HCT116 (cell line): ENCODE results near the gene RNF126.

Experiments used
- EZH2phosphoT487 ChIP-seq: fragments of 200-600 bp; IDR thresholded peaks from 2 replicates; pipeline ENCODE4 v1.6.1; 2018; ENCODE audit warnings: antibody characterized with exemption, borderline replicate concordance
- RAD21 ChIP-seq: IDR thresholded peaks from 2 replicates; pipeline ENCODE4 v1.6.1; 2012; ENCODE audit warnings: low read depth, mild to moderate bottlenecking
- TF ChIP-seq, protein P1 (sequence below), 3 experiments: fragments of 200-600 bp in 1 of 3; sonication (generic) in 1 of 3; IDR thresholded peaks in 2 of 3; conservative IDR thresholded peaks in 1 of 3; 2 replicates each; pipeline ENCODE4 v1.5.1; 2012 to 2017; ENCODE audit warnings: low read depth in 2 of 3, low read length in 2 of 3, antibody characterized with exemption in 1 of 3, borderline replicate concordance in 1 of 3, control low read depth in 1 of 3, mild to moderate bottlenecking in 1 of 3, mixed read lengths in 1 of 3, mixed run types in 1 of 3, moderate library complexity in 1 of 3; ENCODE audit not compliant: insufficient read depth in 1 of 3
- TF ChIP-seq, protein P2 (sequence below): IDR thresholded peaks from 2 replicates; pipeline ENCODE4 v1.6.1; 2012

DNA sequence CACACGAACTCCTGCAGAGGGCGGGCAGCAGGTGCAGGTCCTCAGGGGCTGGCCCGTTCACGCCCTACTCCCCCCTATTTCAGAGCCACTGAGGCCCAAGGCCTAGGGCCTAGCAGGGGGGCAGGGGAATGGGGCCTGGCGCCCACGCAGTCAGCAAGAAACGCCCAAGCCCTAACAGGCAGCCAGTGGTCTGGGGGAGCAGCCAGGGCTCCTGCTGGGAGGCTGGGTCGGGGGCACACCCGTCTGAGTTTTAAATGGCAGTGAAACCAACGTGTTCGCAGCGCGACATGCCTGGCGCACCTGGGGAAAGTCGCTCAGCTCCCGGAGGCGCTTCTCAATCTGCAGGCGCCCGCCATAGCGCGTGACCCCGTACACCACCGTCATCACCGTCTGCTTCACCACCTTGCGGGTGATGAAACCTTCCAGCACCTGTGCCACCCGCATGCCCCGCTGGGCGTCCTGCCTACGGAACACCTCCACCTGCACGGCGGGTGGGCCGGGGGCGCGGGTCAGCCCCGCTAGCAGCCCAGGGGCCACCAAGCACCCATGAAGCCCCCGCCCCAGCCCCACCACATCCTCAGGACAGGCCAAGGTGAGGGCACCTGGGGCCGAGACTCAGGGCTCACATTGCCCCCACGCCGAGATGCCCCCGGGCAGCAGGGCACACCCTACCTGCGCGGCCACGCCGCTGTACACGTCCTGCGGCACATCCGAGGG is 43.6 kb downstream of the RNF126 start:
- TF ChIP-seq RAD21 (no peak), EZH2phosphoT487 (no peak)
- TF ChIP-seq, protein P1, sequence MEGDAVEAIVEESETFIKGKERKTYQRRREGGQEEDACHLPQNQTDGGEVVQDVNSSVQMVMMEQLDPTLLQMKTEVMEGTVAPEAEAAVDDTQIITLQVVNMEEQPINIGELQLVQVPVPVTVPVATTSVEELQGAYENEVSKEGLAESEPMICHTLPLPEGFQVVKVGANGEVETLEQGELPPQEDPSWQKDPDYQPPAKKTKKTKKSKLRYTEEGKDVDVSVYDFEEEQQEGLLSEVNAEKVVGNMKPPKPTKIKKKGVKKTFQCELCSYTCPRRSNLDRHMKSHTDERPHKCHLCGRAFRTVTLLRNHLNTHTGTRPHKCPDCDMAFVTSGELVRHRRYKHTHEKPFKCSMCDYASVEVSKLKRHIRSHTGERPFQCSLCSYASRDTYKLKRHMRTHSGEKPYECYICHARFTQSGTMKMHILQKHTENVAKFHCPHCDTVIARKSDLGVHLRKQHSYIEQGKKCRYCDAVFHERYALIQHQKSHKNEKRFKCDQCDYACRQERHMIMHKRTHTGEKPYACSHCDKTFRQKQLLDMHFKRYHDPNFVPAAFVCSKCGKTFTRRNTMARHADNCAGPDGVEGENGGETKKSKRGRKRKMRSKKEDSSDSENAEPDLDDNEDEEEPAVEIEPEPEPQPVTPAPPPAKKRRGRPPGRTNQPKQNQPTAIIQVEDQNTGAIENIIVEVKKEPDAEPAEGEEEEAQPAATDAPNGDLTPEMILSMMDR (IDR thresholded peaks at IDR 0.05 in 2 of 3, conservative IDR thresholded peaks at IDR 0.05 in 1 of 3; ENCODE audit: borderline replicate concordance in 1 of 3, insufficient read depth in 1 of 3, low read depth in 2 of 3, low read length in 2 of 3) = no peak
- TF ChIP-seq, protein P2, sequence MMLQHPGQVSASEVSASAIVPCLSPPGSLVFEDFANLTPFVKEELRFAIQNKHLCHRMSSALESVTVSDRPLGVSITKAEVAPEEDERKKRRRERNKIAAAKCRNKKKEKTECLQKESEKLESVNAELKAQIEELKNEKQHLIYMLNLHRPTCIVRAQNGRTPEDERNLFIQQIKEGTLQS = no peak
